Endodermal cell (in vitro differentiated cells): ENCODE data around the gene ZNHIT6. TPM values are rescaled to one million over a fixed set of nuclear protein-coding genes. Genes with fewer than 3 reads are reported as not detected.

ENCODE experiments used
- DNase-seq: peaks from one replicate; pipeline ENCODE4 v3.0.0-alpha.2; 2017
- H3K27ac ChIP-seq: 2 replicates; pipeline ENCODE4 v1.5.1; 2013; ENCODE audit warnings: mild to moderate bottlenecking, low read depth, low read length, moderate library complexity
- H3K27me3 ChIP-seq: 2 replicates; pipeline ENCODE4 v1.6.1; 2013; ENCODE audit warnings: mild to moderate bottlenecking, low read length, moderate library complexity; ENCODE audit not compliant: insufficient read depth, control insufficient read depth, poor library complexity, severe bottlenecking
- H3K36me3 ChIP-seq: 2 replicates; pipeline ENCODE4 v1.7.0; 2013; ENCODE audit warnings: mild to moderate bottlenecking, low read length, moderate library complexity; ENCODE audit not compliant: control insufficient read depth, insufficient read depth
- H3K4me1 ChIP-seq: one replicate; pipeline ENCODE4 v1.7.0; 2013; ENCODE audit warnings: low read length; ENCODE audit not compliant: control insufficient read depth, insufficient read depth
- H3K4me3 ChIP-seq: 2 replicates; pipeline ENCODE4 v1.5.1; 2013; ENCODE audit warnings: mild to moderate bottlenecking, low read length, moderate library complexity
- H3K9ac ChIP-seq: 2 replicates; pipeline ENCODE4 v1.6.1; 2013; ENCODE audit warnings: mild to moderate bottlenecking, low read length, moderate library complexity; ENCODE audit not compliant: poor library complexity, severe bottlenecking; ENCODE audit errors: extremely low read depth
- H3K9me3 ChIP-seq: 2 replicates; pipeline ENCODE4 v1.6.1; 2013; ENCODE audit warnings: mild to moderate bottlenecking, low read length, moderate library complexity; ENCODE audit not compliant: control insufficient read depth
- H3K27ac Mint-ChIP-seq: 2 replicates; pipeline ENCODE4 v1.8.0; 2020; ENCODE audit warnings: mixed read lengths
- H3K27me3 Mint-ChIP-seq: 2 replicates; pipeline ENCODE4 v1.8.0; 2021; ENCODE audit warnings: mild to moderate bottlenecking, mixed read lengths; ENCODE audit not compliant: insufficient read depth
- H3K36me3 Mint-ChIP-seq: 2 replicates; pipeline ENCODE4 v1.8.0; 2020; ENCODE audit warnings: low read depth, mixed read lengths
- H3K4me1 Mint-ChIP-seq: 2 replicates; pipeline ENCODE4 v1.8.0; 2020; ENCODE audit warnings: mixed read lengths
- H3K4me3 Mint-ChIP-seq: 2 replicates; pipeline ENCODE4 v1.8.0; 2020; ENCODE audit warnings: mild to moderate bottlenecking, moderate library complexity, mixed read lengths
- H3K9me3 Mint-ChIP-seq: 2 replicates; pipeline ENCODE4 v1.8.0; 2020; ENCODE audit warnings: mild to moderate bottlenecking, mixed read lengths
- WGBS, 2 experiments: methylation state at CpG; one replicate each; pipeline versions ENCODE4 v1.1.5 to v1.1.7; 2013; ENCODE audit warnings: missing lambda C conversion rate in 2 of 2, mixed read lengths in 1 of 2; ENCODE audit not compliant: insufficient coverage in 1 of 2, insufficient read length in 1 of 2; 5-methylcytosine and 5-hydroxymethylcytosine counted together
- total RNA-seq, 2 donors: library from RNA; stranded (reverse); fragmentation: NEBNext Ultra II Directional in 1 of 2; extraction: Animal tissue kit (Norgen Biotek cat#: 25700) in 1 of 2; gene quantifications; 2 replicates in 1 of 2; 3 replicates in 1 of 2; pipeline ENCODE4 v1.2.1, GENCODE V29; 2021
- TF ChIP-seq, protein P1 (sequence below): fragments of 200-600 bp; sonication (generic); conservative IDR thresholded peaks from 2 replicates; pipeline ENCODE4 v1.5.0; 2021; ENCODE audit warnings: antibody characterized with exemption, mild to moderate bottlenecking

The ZNHIT6 gene
- total RNA-seq, 2 donors from 2014 or later, result 11.3 to 12.4 TPM

DNA sequence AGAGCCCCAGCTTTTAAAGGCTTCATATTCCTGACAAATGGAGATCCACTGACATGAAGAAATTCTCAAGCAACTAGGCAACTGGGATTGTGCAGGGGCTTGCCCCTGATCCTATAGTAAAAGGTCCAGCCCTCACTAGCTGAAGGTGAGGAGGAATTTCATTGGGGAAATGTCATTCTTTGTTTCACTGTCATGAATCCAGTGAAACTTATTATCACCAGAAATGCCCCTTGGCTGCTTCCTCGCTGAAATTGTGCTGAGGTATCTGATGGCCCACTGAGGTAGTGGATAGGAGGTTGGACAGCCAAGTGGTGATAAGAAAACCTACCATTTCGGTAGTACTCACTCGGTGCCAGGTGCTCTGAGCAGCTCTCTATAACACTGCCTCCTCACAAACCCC, 91.5 kb downstream of the ZNHIT6 start:
- H3K9ac ChIP-seq, result no peak overlapping the region
- no peak overlapping the region for H3K4me3 ChIP-seq
- Mint-ChIP-seq H3K27me3 (no peaks in the 10 kb centered on the region), H3K9me3 (peaks cover 22% of the 10 kb centered on the region), H3K27ac (no peak overlapping the region), H3K4me1 (peaks cover 10% of the 10 kb centered on the region), H3K4me3 (no peak overlapping the region), H3K36me3 (peaks cover 7% of the 10 kb centered on the region)
- no peaks in the 10 kb centered on the region for H3K36me3 ChIP-seq
- no peak overlapping the region for H3K27ac ChIP-seq
- WGBS, 2 experiments, result 92% methylated on average over 2 of the region's 3 CpGs; no CpG with 5 or more reads in 1 of the 2 experiments
- H3K9me3 ChIP-seq, result peaks cover 15% of the 10 kb centered on the region
- peaks cover 4% of the 10 kb centered on the region for H3K4me1 ChIP-seq
- DNase-seq, result no peak
- TF ChIP-seq, protein P1, sequence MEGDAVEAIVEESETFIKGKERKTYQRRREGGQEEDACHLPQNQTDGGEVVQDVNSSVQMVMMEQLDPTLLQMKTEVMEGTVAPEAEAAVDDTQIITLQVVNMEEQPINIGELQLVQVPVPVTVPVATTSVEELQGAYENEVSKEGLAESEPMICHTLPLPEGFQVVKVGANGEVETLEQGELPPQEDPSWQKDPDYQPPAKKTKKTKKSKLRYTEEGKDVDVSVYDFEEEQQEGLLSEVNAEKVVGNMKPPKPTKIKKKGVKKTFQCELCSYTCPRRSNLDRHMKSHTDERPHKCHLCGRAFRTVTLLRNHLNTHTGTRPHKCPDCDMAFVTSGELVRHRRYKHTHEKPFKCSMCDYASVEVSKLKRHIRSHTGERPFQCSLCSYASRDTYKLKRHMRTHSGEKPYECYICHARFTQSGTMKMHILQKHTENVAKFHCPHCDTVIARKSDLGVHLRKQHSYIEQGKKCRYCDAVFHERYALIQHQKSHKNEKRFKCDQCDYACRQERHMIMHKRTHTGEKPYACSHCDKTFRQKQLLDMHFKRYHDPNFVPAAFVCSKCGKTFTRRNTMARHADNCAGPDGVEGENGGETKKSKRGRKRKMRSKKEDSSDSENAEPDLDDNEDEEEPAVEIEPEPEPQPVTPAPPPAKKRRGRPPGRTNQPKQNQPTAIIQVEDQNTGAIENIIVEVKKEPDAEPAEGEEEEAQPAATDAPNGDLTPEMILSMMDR, result no peak
- H3K27me3 ChIP-seq, result no peaks in the 10 kb centered on the region

GRCh38 chr1:85616364-85616705, 91.9 kb downstream of the ZNHIT6 start:
- TF ChIP-seq, protein P1, result no peak
- H3K4me1 ChIP-seq, result peaks cover 4% of the 10 kb centered on the region
- no peak overlapping the region for H3K27ac Mint-ChIP-seq
- no peak overlapping the region for H3K4me3 ChIP-seq
- no peak overlapping the region for H3K9ac ChIP-seq
- H3K27ac ChIP-seq, result no peak overlapping the region
- H3K9me3 Mint-ChIP-seq, result peaks cover 20% of the 10 kb centered on the region
- H3K27me3 Mint-ChIP-seq, result no peaks in the 10 kb centered on the region
- H3K9me3 ChIP-seq, result peaks cover 11% of the 10 kb centered on the region
- WGBS, 2 experiments, result 95 to 100% methylated on average over 3 to 11 of the region's 11 CpGs
- H3K4me1 Mint-ChIP-seq, result peaks cover 10% of the 10 kb centered on the region
- no peaks in the 10 kb centered on the region for H3K36me3 ChIP-seq
- H3K4me3 Mint-ChIP-seq, result no peak overlapping the region
- no peak for DNase-seq
- peaks cover 6% of the 10 kb centered on the region for H3K36me3 Mint-ChIP-seq
- no peaks in the 10 kb centered on the region for H3K27me3 ChIP-seq

DNA sequence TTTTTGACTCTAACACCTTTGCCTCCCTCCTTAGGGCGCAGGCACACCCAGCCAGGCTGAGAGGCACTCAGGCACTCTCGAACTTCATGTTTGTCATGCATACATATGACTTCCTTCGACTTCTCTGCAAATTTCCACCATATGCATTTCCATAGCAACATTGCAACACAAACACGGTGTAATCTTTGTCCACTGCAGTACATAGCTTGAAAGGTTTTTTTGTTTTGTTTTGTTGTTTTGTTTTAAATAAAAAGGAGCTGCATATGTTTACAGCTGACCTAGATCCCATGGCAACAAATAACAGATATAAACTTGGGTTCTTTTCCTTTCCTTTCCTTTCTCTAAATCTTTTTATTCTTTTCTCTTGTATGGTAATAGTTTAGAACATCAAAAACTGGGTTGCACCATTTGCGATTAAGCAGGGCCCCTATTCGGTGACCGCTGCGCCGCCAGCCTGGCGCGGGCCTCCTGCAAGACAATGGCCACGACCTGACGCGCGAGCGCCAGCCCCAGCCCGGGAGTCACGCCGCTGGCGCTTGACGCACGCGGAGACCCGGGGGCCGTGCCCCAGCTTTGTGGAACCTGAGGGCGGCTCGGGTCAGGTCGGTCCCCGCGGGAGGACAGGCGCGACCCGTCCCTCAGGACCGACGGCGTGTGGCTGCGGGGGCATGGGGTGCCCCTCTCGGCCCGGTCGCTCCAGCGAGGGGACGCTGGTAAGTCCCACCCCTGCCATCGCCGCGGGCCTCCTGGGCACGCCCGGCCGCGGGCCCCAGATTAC, 92.5 kb downstream of the ZNHIT6 start:
- Histone ChIP-seq H3K27me3 (no peaks in the 10 kb centered on the region), H3K36me3 (no peaks in the 10 kb centered on the region), H3K9me3 (peaks cover 6% of the 10 kb centered on the region), H3K27ac (no peak overlapping the region), H3K4me3 (no peak overlapping the region), H3K4me1 (peaks cover 4% of the 10 kb centered on the region), H3K9ac (no peak overlapping the region)
- Mint-ChIP-seq H3K27me3 (no peaks in the 10 kb centered on the region), H3K4me1 (peaks cover 10% of the 10 kb centered on the region), H3K27ac (no peak overlapping the region), H3K36me3 (peaks cover 5% of the 10 kb centered on the region), H3K4me3 (no peak overlapping the region), H3K9me3 (peaks cover 15% of the 10 kb centered on the region)
- TF ChIP-seq, protein P1, result no peak
- no peak for DNase-seq
- 97 to 98% methylated on average over 35 to 49 of the region's 49 CpGs for WGBS, 2 experiments
